ENCODE data around the gene GMDS.

GRCh38 chr6:1643830-1644445, 601.5 kb downstream of the GMDS start:
- TF ChIP-seq EZH2phosphoT487 (IDR thresholded peaks at IDR 0.05; ENCODE audit: insufficient read depth, low read depth) (no peak), EZH2 (IDR thresholded peaks at IDR 0.05; ENCODE audit: insufficient read depth, poor library complexity, severe bottlenecking) (no peak)
